HG03095 (cell line): ENCODE data around the gene GNA12.

ENCODE experiments used
- ATAC-seq: cut with Tn5 transposase; IDR thresholded peaks from one replicate; pipeline ENCODE4 v1.9.1; 2021; ENCODE audit warnings: moderate library complexity; ENCODE audit not compliant: unreplicated experiment

GNA12 gene

GRCh38 chr7:2838873-2839578 lies 5.1 kb downstream of the GNA12 start:
- no peak for ATAC-seq

- ATAC-seq: no peak
Measured at GRCh38 chr7:2838451-2838850, 5.7 kb downstream of the GNA12 start.

GRCh38 chr7:2837496-2837895 lies 6.6 kb downstream of the GNA12 start:
- no peak for ATAC-seq

- ATAC-seq: no peak
Measured at GRCh38 chr7:2834748-2835441, 9.2 kb downstream of the GNA12 start.

- ATAC-seq: no peak
Measured at GRCh38 chr7:2833083-2833910, 10.8 kb downstream of the GNA12 start.

GRCh38 chr7:2832461-2832860 lies 11.6 kb downstream of the GNA12 start:
- no peak for ATAC-seq

GRCh38 chr7:2830609-2831376 lies 13.3 kb downstream of the GNA12 start:
- no peak for ATAC-seq

- ATAC-seq: no peak
Measured at GRCh38 chr7:2829040-2829439, 15.1 kb downstream of the GNA12 start.

- ATAC-seq: no peak
Measured at GRCh38 chr7:2826771-2827170, 17.3 kb downstream of the GNA12 start.

- ATAC-seq: no peak
Measured at GRCh38 chr7:2825559-2826227, 18.4 kb downstream of the GNA12 start.

- peak; percentile 46 for ATAC-seq
Measured at GRCh38 chr7:2824678-2825461, 19.2 kb downstream of the GNA12 start.

GRCh38 chr7:2824026-2824677 lies 20.0 kb downstream of the GNA12 start:
- ATAC-seq: no peak

GRCh38 chr7:2823130-2823529 lies 21.0 kb downstream of the GNA12 start:
- no peak for ATAC-seq

- peak; percentile 50 for ATAC-seq
Measured at GRCh38 chr7:2821842-2822507, 22.1 kb downstream of the GNA12 start.

- ATAC-seq: no peak
Measured at GRCh38 chr7:2821161-2821841, 22.8 kb downstream of the GNA12 start.

GRCh38 chr7:2820508-2820934 lies 23.6 kb downstream of the GNA12 start:
- ATAC-seq: no peak

- ATAC-seq: no peak
Measured at GRCh38 chr7:2819954-2820397, 24.1 kb downstream of the GNA12 start.
